Spleen (tissue), 11 donors: ENCODE data around the gene PLCH1. TPM values are rescaled to one million over a fixed set of nuclear protein-coding genes. Genes with fewer than 3 reads are reported as not detected.

Source experiments
- DNase-seq: peaks from one replicate; pipeline ENCODE4 v3.0.0-alpha.2; 2020
- H3K27ac ChIP-seq, 8 donors: fragments of 200-600 bp; sonication (generic) in 7 of 8; 1 replicate in 4 of 8; 2 replicates in 4 of 8; pipeline versions ENCODE4 v1.5.0 to v1.8.0; 2016 to 2021; ENCODE audit warnings: inconsistent platforms in 4 of 8, mild to moderate bottlenecking in 4 of 8, moderate library complexity in 1 of 8
- H3K27me3 ChIP-seq, 7 donors: fragments of 200-600 bp; sonication (generic) in 6 of 7; replicated peaks in 1 of 7; 1 replicate in 4 of 7; 2 replicates in 3 of 7; pipeline versions ENCODE4 v1.5.0 to v1.8.0; 2016 to 2021; ENCODE audit warnings: inconsistent platforms in 3 of 7, mild to moderate bottlenecking in 1 of 7
- H3K36me3 ChIP-seq, 6 donors: fragments of 200-600 bp; sonication (generic) in 5 of 6; 1 replicate in 4 of 6; 2 replicates in 2 of 6; pipeline versions ENCODE4 v1.5.0 to v1.8.0; 2016 to 2021; ENCODE audit warnings: inconsistent platforms in 2 of 6
- H3K4me1 ChIP-seq, 6 donors: fragments of 200-600 bp; sonication (generic) in 5 of 6; 1 replicate in 3 of 6; 2 replicates in 3 of 6; pipeline versions ENCODE4 v1.5.0 to v1.8.0; 2016 to 2021; ENCODE audit warnings: inconsistent platforms in 3 of 6
- H3K4me3 ChIP-seq, 8 donors: fragments of 200-600 bp; sonication (generic) in 7 of 8; 1 replicate in 4 of 8; 2 replicates in 4 of 8; pipeline versions ENCODE4 v1.5.0 to v1.8.0; 2016 to 2021; ENCODE audit warnings: inconsistent platforms in 4 of 8, mild to moderate bottlenecking in 4 of 8, moderate library complexity in 2 of 8
- H3K9me3 ChIP-seq, 8 donors: fragments of 200-600 bp; sonication (generic) in 7 of 8; 1 replicate in 4 of 8; 2 replicates in 4 of 8; pipeline versions ENCODE4 v1.5.0 to v1.8.0; 2016 to 2021; ENCODE audit warnings: inconsistent platforms in 4 of 8
- CTCF ChIP-seq, 11 experiments: fragments of 200-600 bp in 7 of 11; fragments of 450-650 bp in 4 of 11; sonication (generic) in 4 of 11; IDR thresholded peaks in 8 of 11; conservative IDR thresholded peaks in 3 of 11; 1 replicate in 7 of 11; 2 replicates in 4 of 11; pipeline versions ENCODE4 v1.4.0 to v1.8.0; 2016 to 2021; ENCODE audit warnings: antibody characterized with exemption in 11 of 11, inconsistent platforms in 4 of 11, mild to moderate bottlenecking in 1 of 11
- POLR2A ChIP-seq, 3 donors: fragments of 450-650 bp; IDR thresholded peaks; one replicate each; pipeline ENCODE4 v1.5.1; 2017; ENCODE audit warnings: antibody characterized with exemption in 3 of 3, mild to moderate bottlenecking in 1 of 3
- POLR2AphosphoS5 ChIP-seq, 3 donors: sonication (generic); formaldehyde crosslinking; IDR thresholded peaks; one replicate each; pipeline ENCODE4 v1.5.1; 2017; ENCODE audit warnings: antibody characterized with exemption in 3 of 3
- WGBS, 5 donors: extraction: QIAGEN DNeasy Blood & Tissue Kit in 3 of 5; methylation state at CpG; one replicate each; pipeline versions ENCODE4 v1.1.5 to v1.1.7; 2013 to 2018; 5-methylcytosine and 5-hydroxymethylcytosine counted together
- intact Hi-C: fragments of 100-400 bp; cut with DNase I; formaldehyde crosslinking; loops from one replicate; pipeline ENCODE4 v1.15.0; 2023; ENCODE audit warnings: low total_unique reads
- polyA plus RNA-seq, 3 donors: library from polyadenylated mRNA; stranded (reverse); fragments of 200-250 nt; gene quantifications; one replicate each; pipeline ENCODE4 v1.2.1, GENCODE V29; 2013
- total RNA-seq, 7 donors: library from RNA; depleted of rRNA in 3 of 7; stranded (reverse); fragments of >200 nt in 3 of 7; fragmentation: NEBNext Ultra II Directional in 4 of 7; extraction: Animal tissue kit (Norgen Biotek cat#: 25700) in 4 of 7; gene quantifications; one replicate each; pipeline versions ENCODE4 v1.1.0 to v1.2.1, GENCODE V29; 2016 to 2021
- donor health status: healthy with polysubstance abuse.
- donor health status: DM: no; HTN: no; CAD: no; lungs with moderate emphysema.
- donor health status: DM: no; HTN: no; CAD: no.
- donor health status: Bipolar disorder and iron deficiency.
- donor health status: healthy.
- donor health status: DM: no; HTN: no; CAD: no.
- donor health status: DM: yes; HTN: yes; CAD: no.

PLCH1 gene
- total and polyA plus RNA-seq, 10 donors: 0.02 to 0.37 (median 0.13) TPM; not detected in 1

- H3K4me3 ChIP-seq: peak overlapping the region in 3 of 8 donors; percentile 54 to 76 (median 57)
- H3K36me3 ChIP-seq: no peaks in the 10 kb centered on the region
- no peak for TF ChIP-seq POLR2AphosphoS5 (IDR thresholded peaks at IDR 0.05)
- no peak for TF ChIP-seq POLR2A (IDR thresholded peaks at IDR 0.05)
- no peak for TF ChIP-seq CTCF (IDR thresholded peaks at IDR 0.05 in 8 of 11, conservative IDR thresholded peaks at IDR 0.05 in 3 of 11)
- H3K4me1 ChIP-seq: peaks cover 6 to 31% (median 27%) of the 10 kb centered on the region in 6 donors
- DNase-seq: no peak
- intact Hi-C loops: no loop called here
- H3K9me3 ChIP-seq: no peaks in the 10 kb centered on the region
- 18 to 33% (median 23%) methylated on average over 19 of the region's 19 CpGs for WGBS, 5 donors
- no peak overlapping the region for H3K27ac ChIP-seq
- H3K27me3 ChIP-seq: peaks cover 0 to 61% (median 20%) of the 10 kb centered on the region in 7 donors
Measured at GRCh38 chr3:155745795-155746550, 1.1 kb upstream of the PLCH1 start.

- no peak overlapping the region for H3K27ac ChIP-seq
Measured at GRCh38 chr3:155744010-155744625, 753 bp downstream of the PLCH1 start.

GRCh38 chr3:155743606-155744005 is 1.3 kb downstream of the PLCH1 start:
- H3K36me3 ChIP-seq: no peaks in the 10 kb centered on the region
- no peak for DNase-seq
- H3K4me3 ChIP-seq: peak overlapping the region in 7 of 8 donors; percentile 41 to 76 (median 52)
- intact Hi-C loops: no loop called here
- no peak overlapping the region for H3K27ac ChIP-seq
- H3K4me1 ChIP-seq: peaks cover 6 to 31% (median 27%) of the 10 kb centered on the region in 6 donors
- 13 to 19% (median 16%) methylated on average over 8 of the region's 8 CpGs for WGBS, 5 donors
- H3K27me3 ChIP-seq: peaks cover 0 to 85% (median 20%) of the 10 kb centered on the region in 7 donors
- TF ChIP-seq POLR2AphosphoS5 (IDR thresholded peaks at IDR 0.05): no peak
- no peak for TF ChIP-seq POLR2A (IDR thresholded peaks at IDR 0.05)
- no peak for TF ChIP-seq CTCF (IDR thresholded peaks at IDR 0.05 in 8 of 11, conservative IDR thresholded peaks at IDR 0.05 in 3 of 11)
- H3K9me3 ChIP-seq: no peaks in the 10 kb centered on the region

More at GRCh38 chr3:155744010-155744625, 753 bp downstream of the PLCH1 start:
- H3K9me3 ChIP-seq: no peaks in the 10 kb centered on the region
- no peak for TF ChIP-seq POLR2A (IDR thresholded peaks at IDR 0.05)
- peak in 1 of 3 donors; percentile 13 for TF ChIP-seq POLR2AphosphoS5 (IDR thresholded peaks at IDR 0.05)
- TF ChIP-seq CTCF (IDR thresholded peaks at IDR 0.05 in 8 of 11, conservative IDR thresholded peaks at IDR 0.05 in 3 of 11): no peak
- H3K36me3 ChIP-seq: no peaks in the 10 kb centered on the region
- peak; percentile 78 for DNase-seq
- 0 to 2% (median 1%) methylated on average over 40 to 48 of the region's 48 CpGs for WGBS, 5 donors
- peak overlapping the region; percentile 41 to 76 (median 49) for H3K4me3 ChIP-seq
- intact Hi-C loops: no loop called here
- peaks cover 0 to 80% (median 20%) of the 10 kb centered on the region in 7 donors for H3K27me3 ChIP-seq
- peaks cover 6 to 31% (median 27%) of the 10 kb centered on the region in 6 donors for H3K4me1 ChIP-seq
